Coronary artery (tissue), 2 donors: ENCODE results near the gene DOCK9.

Experiments used
- DNase-seq: peaks from one replicate; pipeline ENCODE4 v3.0.0-alpha.2; 2017; ENCODE audit warnings: low spot score
- H3K27ac ChIP-seq, 2 donors: fragments of 200-600 bp; sonication (generic); one replicate each; pipeline ENCODE4 v1.5.1; 2016 to 2019
- H3K4me3 ChIP-seq: fragments of 200-600 bp; sonication (generic); 2 replicates; pipeline ENCODE4 v1.5.1; 2016; ENCODE audit warnings: mild to moderate bottlenecking, moderate library complexity
- CTCF ChIP-seq: fragments of 200-600 bp; sonication (generic); IDR thresholded peaks from one replicate; pipeline ENCODE4 v1.5.1; 2019; ENCODE audit warnings: antibody characterized with exemption

Gene DOCK9

DNA sequence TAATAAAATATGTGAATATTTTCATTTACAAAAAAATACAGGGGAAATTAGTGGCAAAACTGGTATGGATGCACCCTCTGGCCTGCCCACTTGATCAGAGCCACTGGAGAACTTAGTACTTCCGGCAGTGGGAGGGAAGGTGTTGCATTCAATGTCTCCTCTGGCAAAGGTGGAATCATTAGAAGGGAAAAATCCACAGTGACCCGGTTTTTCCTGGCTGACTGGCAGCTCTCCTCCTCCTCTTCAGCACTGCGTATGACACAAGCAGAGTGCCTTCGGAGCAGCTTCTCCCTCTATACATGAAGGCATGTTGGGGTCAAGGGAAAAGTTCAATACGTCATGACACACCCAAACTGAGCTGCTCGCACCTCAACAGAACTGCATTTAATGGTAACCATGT lies 123.4 kb downstream of the DOCK9 start:
- no peak overlapping the region for H3K4me3 ChIP-seq
- no peak overlapping the region for H3K27ac ChIP-seq
- TF ChIP-seq CTCF = no peak
- DNase-seq = no peak

GRCh38 chr13:98853771-98854221 lies 124.1 kb downstream of the DOCK9 start:
- Histone ChIP-seq H3K27ac (no peak overlapping the region), H3K4me3 (no peak overlapping the region)
- TF ChIP-seq CTCF = no peak
- no peak for DNase-seq

GRCh38 chr13:98851276-98851675 lies 126.6 kb downstream of the DOCK9 start:
- no peak for DNase-seq
- Histone ChIP-seq H3K27ac (no peak overlapping the region), H3K4me3 (no peak overlapping the region)
- TF ChIP-seq CTCF = no peak

- Histone ChIP-seq H3K4me3 (no peak overlapping the region), H3K27ac (no peak overlapping the region)
- no peak for TF ChIP-seq CTCF
- DNase-seq = no peak
Measured at GRCh38 chr13:98848746-98849145, 129.1 kb downstream of the DOCK9 start.

DNA sequence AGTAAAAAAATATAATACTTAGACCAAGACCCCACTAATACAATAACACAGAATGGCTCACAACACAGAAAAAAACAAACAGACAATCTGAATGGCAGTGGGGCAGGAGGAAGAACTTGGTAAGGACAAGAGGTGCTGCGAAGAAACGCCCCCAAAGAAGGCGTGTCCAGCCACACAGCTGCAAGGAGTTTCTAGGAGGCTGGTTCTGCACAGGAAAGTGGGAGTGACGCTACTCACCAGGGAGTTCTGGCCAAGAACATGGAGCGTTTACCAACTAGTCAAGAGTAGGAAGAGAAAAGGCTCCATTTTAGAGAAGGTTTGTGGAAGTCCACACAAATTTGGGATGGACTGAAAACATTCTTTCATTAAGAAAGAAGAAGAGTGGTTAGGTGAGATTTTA lies 130.1 kb downstream of the DOCK9 start:
- no peak for TF ChIP-seq CTCF

DNA sequence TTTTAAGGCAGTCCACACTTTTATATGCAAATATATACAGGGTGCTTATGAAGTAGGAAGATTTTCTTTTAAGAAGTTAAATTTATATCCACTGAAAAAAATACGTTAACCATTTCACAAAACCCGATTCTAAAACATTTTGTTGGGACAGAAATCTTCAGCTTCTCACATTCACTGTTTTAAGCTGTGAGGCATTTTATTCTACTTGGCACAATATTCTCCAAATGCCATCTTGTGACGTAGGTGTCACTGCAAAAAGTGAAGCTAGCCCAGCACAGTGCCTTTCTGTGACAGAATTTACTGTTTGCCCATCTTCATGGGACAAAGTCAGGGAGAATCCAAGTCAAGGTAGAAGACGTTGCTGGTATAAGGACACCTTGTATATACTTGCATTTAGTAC lies 130.9 kb downstream of the DOCK9 start:
- no peak overlapping the region for H3K4me3 ChIP-seq
- no peak for TF ChIP-seq CTCF
- no peak for DNase-seq
- no peak overlapping the region for H3K27ac ChIP-seq

More for the DNA sequence above, 130.1 kb downstream of the DOCK9 start:
- DNase-seq = no peak
- Histone ChIP-seq H3K27ac (no peak overlapping the region), H3K4me3 (no peak overlapping the region)

- Histone ChIP-seq H3K27ac (no peak overlapping the region), H3K4me3 (no peak overlapping the region)
- DNase-seq = no peak
- no peak for TF ChIP-seq CTCF
Measured at GRCh38 chr13:98846521-98846920, 131.3 kb downstream of the DOCK9 start.
